ENCODE data around the gene KIF26B. TPM values are rescaled to one million over a fixed set of nuclear protein-coding genes. Genes with fewer than 3 reads are reported as not detected.

The KIF26B gene
- polyA plus RNA-seq, 1 donor (not counting 4 experiments of a cell fraction or from before 2014, with no cell fraction given), result 0.58 TPM

- Histone ChIP-seq H3K36me3 (ENCODE audit: control insufficient read depth in 2 of 2, extremely low read depth in 1 of 2, insufficient read depth in 2 of 2, low read length in 2 of 2) (no peaks in the 10 kb centered on the region), H3K27me3 (ENCODE audit: control insufficient read depth, extremely low read depth, insufficient read depth, low read length) (no peaks in the 10 kb centered on the region), H3K9me1 (ENCODE audit: control insufficient read depth, extremely low read depth, insufficient read depth, low read length) (no peaks in the 10 kb centered on the region), H2AFZ (ENCODE audit: control insufficient read depth, low read length) (no peak overlapping the region), H3K4me3 (ENCODE audit: control insufficient read depth in 2 of 3, extremely low read depth in 1 of 3, insufficient read depth in 2 of 3, low read depth in 1 of 3, low read length in 3 of 3) (no peak overlapping the region), H3K27ac (ENCODE audit: control insufficient read depth, insufficient read depth, low read length) (no peak overlapping the region), H3K4me2 (ENCODE audit: control insufficient read depth, extremely low read depth, insufficient read depth, low read depth, low read length) (no peak overlapping the region), H3K79me2 (ENCODE audit: control insufficient read depth, insufficient read depth, low read length) (no peaks in the 10 kb centered on the region), H3K4me1 (ENCODE audit: control insufficient read depth, extremely low read depth, insufficient read depth, low read length) (no peaks in the 10 kb centered on the region), H4K20me1 (ENCODE audit: control insufficient read depth, extremely low read depth, insufficient read depth, low read length) (no peaks in the 10 kb centered on the region), H3K9ac (ENCODE audit: control insufficient read depth, extremely low read depth, insufficient read depth, low read length) (no peak overlapping the region), H3K9me3 (ENCODE audit: control insufficient read depth, low read depth, low read length) (no peaks in the 10 kb centered on the region)
- dilution Hi-C loops (cut with MboI; ENCODE audit: extremely low pct_ligation_motif_present, low sequenced_read_pairs), result no loop called here
- FAIRE-seq (no peak), DNase-seq (ENCODE audit: low read depth, low spot score) (no peak)
- TF ChIP-seq EZH2 (IDR thresholded peaks at IDR 0.05; ENCODE audit: low read length) (no peak), CTCF (optimal IDR thresholded peaks at IDR 0.05 in 1 of 3, IDR thresholded peaks at IDR 0.05 in 1 of 3, conservative IDR thresholded peaks at IDR 0.05 in 1 of 3; ENCODE audit: extremely low read depth in 1 of 3, insufficient read depth in 2 of 3, low read length in 3 of 3) (no peak)
These were observed 508.6 kb downstream of the KIF26B start for GRCh38 chr1:245663373-245663772.

- DNase-seq (ENCODE audit: low read depth, low spot score), result no peak
- Histone ChIP-seq H2AFZ (ENCODE audit: control insufficient read depth, low read length) (no peak overlapping the region), H3K36me3 (ENCODE audit: control insufficient read depth in 2 of 2, extremely low read depth in 1 of 2, insufficient read depth in 2 of 2, low read length in 2 of 2) (no peaks in the 10 kb centered on the region), H3K27ac (ENCODE audit: control insufficient read depth, insufficient read depth, low read length) (no peak overlapping the region), H3K27me3 (ENCODE audit: control insufficient read depth, extremely low read depth, insufficient read depth, low read length) (no peaks in the 10 kb centered on the region), H3K9ac (ENCODE audit: control insufficient read depth, extremely low read depth, insufficient read depth, low read length) (no peak overlapping the region), H3K4me2 (ENCODE audit: control insufficient read depth, extremely low read depth, insufficient read depth, low read depth, low read length) (no peak overlapping the region), H3K4me1 (ENCODE audit: control insufficient read depth, extremely low read depth, insufficient read depth, low read length) (no peaks in the 10 kb centered on the region), H3K9me1 (ENCODE audit: control insufficient read depth, extremely low read depth, insufficient read depth, low read length) (no peaks in the 10 kb centered on the region), H3K9me3 (ENCODE audit: control insufficient read depth, low read depth, low read length) (no peaks in the 10 kb centered on the region), H3K4me3 (ENCODE audit: control insufficient read depth in 2 of 3, extremely low read depth in 1 of 3, insufficient read depth in 2 of 3, low read depth in 1 of 3, low read length in 3 of 3) (no peak overlapping the region), H3K79me2 (ENCODE audit: control insufficient read depth, insufficient read depth, low read length) (no peaks in the 10 kb centered on the region), H4K20me1 (ENCODE audit: control insufficient read depth, extremely low read depth, insufficient read depth, low read length) (no peaks in the 10 kb centered on the region)
- no peak for FAIRE-seq
- TF ChIP-seq EZH2 (IDR thresholded peaks at IDR 0.05; ENCODE audit: low read length) (no peak), CTCF (optimal IDR thresholded peaks at IDR 0.05 in 1 of 3, IDR thresholded peaks at IDR 0.05 in 1 of 3, conservative IDR thresholded peaks at IDR 0.05 in 1 of 3; ENCODE audit: extremely low read depth in 1 of 3, insufficient read depth in 2 of 3, low read length in 3 of 3) (no peak)
- dilution Hi-C loops (cut with MboI; ENCODE audit: extremely low pct_ligation_motif_present, low sequenced_read_pairs), result no loop called here
These were observed 509.1 kb downstream of the KIF26B start for GRCh38 chr1:245663841-245664240.
